Tibial artery (tissue), 4 donors: Measurements from ENCODE around the gene RIPK4.

Experiments
- DNase-seq, 2 donors: peaks; one replicate each; pipeline ENCODE4 v3.0.0-alpha.2; 2019
- H3K27ac ChIP-seq, 2 donors: fragments of 200-600 bp; sonication (generic) in 1 of 2; 1 replicate in 1 of 2; 2 replicates in 1 of 2; pipeline ENCODE4 v1.5.1; 2018 to 2019; ENCODE audit warnings: mild to moderate bottlenecking in 1 of 2
- H3K27me3 ChIP-seq, 2 donors: fragments of 200-600 bp; sonication (generic) in 1 of 2; one replicate each; pipeline versions ENCODE4 v1.5.1 to v1.6.0; 2016 to 2019
- H3K36me3 ChIP-seq, 3 donors: fragments of 200-600 bp; sonication (generic) in 2 of 3; one replicate each; pipeline ENCODE4 v1.5.1; 2016 to 2019; ENCODE audit warnings: mild to moderate bottlenecking in 2 of 3
- H3K4me1 ChIP-seq, 4 donors: fragments of 200-600 bp; sonication (generic) in 2 of 4; 1 replicate in 3 of 4; 2 replicates in 1 of 4; pipeline ENCODE4 v1.5.1; 2016 to 2019
- H3K4me3 ChIP-seq, 2 donors: fragments of 200-600 bp; sonication (generic) in 1 of 2; 1 replicate in 1 of 2; 2 replicates in 1 of 2; pipeline ENCODE4 v1.5.1; 2018 to 2019; ENCODE audit warnings: mild to moderate bottlenecking in 2 of 2
- H3K9me3 ChIP-seq, 3 donors: fragments of 200-600 bp; sonication (generic) in 1 of 3; one replicate each; pipeline ENCODE4 v1.5.1; 2016 to 2019
- intact Hi-C: fragments of 100-400 bp; cut with DNase I; formaldehyde crosslinking; loops from one replicate; pipeline ENCODE4 v1.15.0; 2023; ENCODE audit warnings: low total_unique reads
- TF ChIP-seq, protein P1 (sequence below), 2 experiments: fragments of 200-600 bp in 1 of 2; fragments of 450-650 bp in 1 of 2; IDR thresholded peaks; one replicate each; pipeline ENCODE4 v1.5.1; 2017 to 2019; ENCODE audit warnings: antibody characterized with exemption in 2 of 2, mild to moderate bottlenecking in 1 of 2, moderate library complexity in 1 of 2

The RIPK4 gene

GRCh38 chr21:41737651-41738324, 29.1 kb downstream of the RIPK4 start:
- peaks cover 0 to 12% (median 4%) of the 10 kb centered on the region in 3 donors for H3K9me3 ChIP-seq
- H3K4me1 ChIP-seq, result no peaks in the 10 kb centered on the region
- H3K36me3 ChIP-seq, result peaks cover 18 to 52% (median 33%) of the 10 kb centered on the region in 3 donors
- H3K4me3 ChIP-seq, result no peak overlapping the region
- intact Hi-C loops, result no loop called here
- DNase-seq, result no peak
- no peak overlapping the region for H3K27ac ChIP-seq
- no peaks in the 10 kb centered on the region for H3K27me3 ChIP-seq
- TF ChIP-seq, protein P1, sequence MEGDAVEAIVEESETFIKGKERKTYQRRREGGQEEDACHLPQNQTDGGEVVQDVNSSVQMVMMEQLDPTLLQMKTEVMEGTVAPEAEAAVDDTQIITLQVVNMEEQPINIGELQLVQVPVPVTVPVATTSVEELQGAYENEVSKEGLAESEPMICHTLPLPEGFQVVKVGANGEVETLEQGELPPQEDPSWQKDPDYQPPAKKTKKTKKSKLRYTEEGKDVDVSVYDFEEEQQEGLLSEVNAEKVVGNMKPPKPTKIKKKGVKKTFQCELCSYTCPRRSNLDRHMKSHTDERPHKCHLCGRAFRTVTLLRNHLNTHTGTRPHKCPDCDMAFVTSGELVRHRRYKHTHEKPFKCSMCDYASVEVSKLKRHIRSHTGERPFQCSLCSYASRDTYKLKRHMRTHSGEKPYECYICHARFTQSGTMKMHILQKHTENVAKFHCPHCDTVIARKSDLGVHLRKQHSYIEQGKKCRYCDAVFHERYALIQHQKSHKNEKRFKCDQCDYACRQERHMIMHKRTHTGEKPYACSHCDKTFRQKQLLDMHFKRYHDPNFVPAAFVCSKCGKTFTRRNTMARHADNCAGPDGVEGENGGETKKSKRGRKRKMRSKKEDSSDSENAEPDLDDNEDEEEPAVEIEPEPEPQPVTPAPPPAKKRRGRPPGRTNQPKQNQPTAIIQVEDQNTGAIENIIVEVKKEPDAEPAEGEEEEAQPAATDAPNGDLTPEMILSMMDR (IDR thresholded peaks at IDR 0.05), result no peak

- no peak overlapping the region for H3K27ac ChIP-seq
- TF ChIP-seq, protein P1 (IDR thresholded peaks at IDR 0.05), result no peak
- no peaks in the 10 kb centered on the region for H3K4me1 ChIP-seq
- intact Hi-C loops, result no loop called here
- H3K27me3 ChIP-seq, result no peaks in the 10 kb centered on the region
- peaks cover 10 to 38% (median 25%) of the 10 kb centered on the region in 3 donors for H3K36me3 ChIP-seq
- H3K9me3 ChIP-seq, result peaks cover 0 to 19% (median 4%) of the 10 kb centered on the region in 3 donors
- DNase-seq, result no peak
- H3K4me3 ChIP-seq, result no peak overlapping the region
Observed at GRCh38 chr21:41736423-41736822, 30.4 kb downstream of the RIPK4 start.

- Histone ChIP-seq H3K27ac (no peak overlapping the region), H3K9me3 (peaks cover 0 to 19% (median 4%) of the 10 kb centered on the region in 3 donors), H3K36me3 (peaks cover 0 to 15% (median 12%) of the 10 kb centered on the region in 3 donors), H3K27me3 (no peaks in the 10 kb centered on the region), H3K4me1 (no peaks in the 10 kb centered on the region), H3K4me3 (no peak overlapping the region)
- TF ChIP-seq, protein P1 (IDR thresholded peaks at IDR 0.05), result no peak
- DNase-seq, result no peak
- intact Hi-C loops, result no loop called here
Observed at GRCh38 chr21:41733951-41734689, 32.7 kb downstream of the RIPK4 start.

DNA sequence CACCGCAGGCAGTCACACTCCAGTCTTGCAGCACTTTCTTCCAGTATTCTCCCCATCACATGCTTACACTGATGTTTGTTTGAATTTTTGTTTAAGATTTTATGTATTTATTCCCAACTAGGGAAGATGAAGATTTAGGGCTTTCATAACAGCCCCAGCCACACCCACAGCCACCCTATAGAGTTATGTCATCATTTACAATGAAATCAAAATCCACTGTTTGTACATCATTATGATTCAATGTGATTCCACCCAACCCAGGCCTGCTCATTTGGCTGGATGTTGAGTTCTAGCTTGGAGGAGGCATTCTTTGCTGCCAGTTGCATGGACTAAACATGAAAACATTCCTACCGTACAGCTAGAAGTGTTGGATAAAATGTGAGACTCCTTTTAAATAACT, 35.8 kb downstream of the RIPK4 start:
- Histone ChIP-seq H3K4me1 (peaks cover 6 to 26% (median 21%) of the 10 kb centered on the region in 4 donors), H3K36me3 (no peaks in the 10 kb centered on the region), H3K9me3 (peaks cover 0 to 7% (median 0%) of the 10 kb centered on the region in 3 donors), H3K4me3 (no peak overlapping the region), H3K27ac (no peak overlapping the region), H3K27me3 (no peaks in the 10 kb centered on the region)
- TF ChIP-seq, protein P1 (IDR thresholded peaks at IDR 0.05), result no peak
- intact Hi-C loops, result no loop called here
- no peak for DNase-seq

- peaks cover 0 to 7% (median 0%) of the 10 kb centered on the region in 3 donors for H3K9me3 ChIP-seq
- no peak overlapping the region for H3K27ac ChIP-seq
- H3K27me3 ChIP-seq, result no peaks in the 10 kb centered on the region
- no peak overlapping the region for H3K4me3 ChIP-seq
- no peak for DNase-seq
- TF ChIP-seq, protein P1 (IDR thresholded peaks at IDR 0.05), result no peak
- H3K4me1 ChIP-seq, result peaks cover 6 to 30% (median 23%) of the 10 kb centered on the region in 4 donors
- H3K36me3 ChIP-seq, result no peaks in the 10 kb centered on the region
- intact Hi-C loops, result no loop called here
Observed at GRCh38 chr21:41730367-41730765, 36.5 kb downstream of the RIPK4 start.
